HG03175 (cell line): Measurements from ENCODE around the gene CDH4.

Experiments used
- ATAC-seq: cut with Tn5 transposase; IDR thresholded peaks from one replicate; pipeline ENCODE4 v1.9.1; 2021; ENCODE audit warnings: mild to moderate bottlenecking, moderate library complexity; ENCODE audit not compliant: unreplicated experiment

The CDH4 gene

GRCh38 chr20:61480158-61480825 is 228.2 kb downstream of the CDH4 start:
- no peak for ATAC-seq

- ATAC-seq, result no peak
Observed at GRCh38 chr20:61482056-61482887, 230.2 kb downstream of the CDH4 start.

GRCh38 chr20:61482901-61483300 is 230.8 kb downstream of the CDH4 start:
- ATAC-seq, result no peak

DNA sequence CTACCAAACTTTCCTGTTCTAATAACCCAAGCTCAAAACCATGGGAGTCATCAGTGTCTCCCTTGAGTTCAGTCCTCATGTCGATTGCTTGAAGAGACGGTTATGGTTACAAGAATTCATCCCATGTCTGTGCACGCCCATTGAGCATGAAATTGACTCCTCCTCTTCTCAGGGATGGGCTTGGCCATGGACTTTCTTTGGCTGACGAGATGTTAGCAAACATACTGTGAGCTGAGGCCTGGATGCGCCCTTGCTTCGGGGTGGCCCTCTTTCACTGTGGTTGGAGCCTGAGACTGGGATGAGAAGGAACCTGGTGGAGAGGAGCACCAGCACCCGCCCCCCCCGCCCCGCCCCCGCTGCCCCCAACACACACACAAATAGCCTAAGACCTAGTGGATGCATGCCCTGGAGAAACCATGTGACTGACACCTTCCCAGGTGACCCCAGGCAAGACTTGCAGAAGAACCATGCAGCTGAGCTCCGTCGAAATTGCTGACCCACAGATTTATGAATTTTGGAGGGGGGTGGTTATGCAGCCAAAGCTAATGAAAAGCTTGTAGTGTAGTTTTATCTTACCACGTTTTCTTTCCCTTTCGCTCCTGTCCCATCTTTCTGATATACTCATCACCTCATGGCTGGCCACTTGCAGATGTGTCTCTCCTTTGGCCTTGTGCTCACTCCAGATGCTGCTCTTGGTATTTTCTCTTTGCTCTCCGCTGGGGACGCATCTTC is 231.4 kb downstream of the CDH4 start:
- no peak for ATAC-seq

DNA sequence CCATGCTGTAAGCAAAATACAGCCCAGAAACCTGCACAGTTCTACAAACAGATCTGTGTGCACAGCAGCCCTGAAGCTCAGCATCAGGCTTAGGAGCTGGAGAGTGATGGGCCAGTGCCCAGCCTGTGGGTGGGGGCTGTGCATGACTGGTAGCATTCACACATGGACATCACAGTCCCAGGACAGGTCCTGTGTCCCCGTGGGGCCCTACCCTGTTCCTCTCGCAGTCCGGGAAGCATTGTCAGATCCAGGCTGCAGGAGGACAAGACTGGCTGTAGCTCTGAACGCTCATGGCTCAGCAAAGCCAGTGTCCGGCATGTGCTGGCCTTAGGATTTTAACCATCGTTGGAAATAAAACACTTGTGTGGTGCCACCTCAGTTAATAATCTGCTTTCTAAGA is 234.1 kb downstream of the CDH4 start:
- ATAC-seq, result no peak

DNA sequence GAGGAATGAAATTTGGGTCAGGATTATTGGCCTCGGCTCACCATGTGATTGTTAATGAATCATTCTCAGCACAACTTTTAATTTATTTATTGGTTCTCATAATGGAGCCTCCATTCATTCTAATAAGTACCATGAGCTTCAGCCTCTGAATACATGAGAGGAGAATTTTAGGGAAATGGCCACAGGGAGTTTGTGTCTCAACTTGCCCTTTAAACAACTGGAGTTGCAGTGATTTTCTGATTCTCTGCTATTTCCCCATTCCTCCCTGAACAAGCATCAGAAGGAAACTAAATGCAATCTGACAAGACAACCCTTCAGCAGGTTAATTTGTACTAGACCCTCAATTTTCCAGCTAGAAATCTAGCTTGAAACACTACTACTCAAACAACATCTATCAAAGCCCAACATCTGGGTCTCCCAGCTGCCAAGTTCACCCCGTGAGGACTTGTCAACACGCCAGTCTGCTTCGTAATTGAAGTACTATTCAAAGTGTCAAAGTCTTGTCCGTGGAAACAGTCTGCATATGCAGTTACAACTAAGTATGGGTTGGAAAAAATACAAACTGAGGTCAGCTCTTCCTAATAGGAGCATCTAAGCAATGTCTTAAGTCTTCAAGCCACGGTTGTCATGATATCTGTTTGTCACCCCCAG is 235.4 kb downstream of the CDH4 start:
- no peak for ATAC-seq

GRCh38 chr20:61487997-61488371 is 235.9 kb downstream of the CDH4 start:
- no peak for ATAC-seq

DNA sequence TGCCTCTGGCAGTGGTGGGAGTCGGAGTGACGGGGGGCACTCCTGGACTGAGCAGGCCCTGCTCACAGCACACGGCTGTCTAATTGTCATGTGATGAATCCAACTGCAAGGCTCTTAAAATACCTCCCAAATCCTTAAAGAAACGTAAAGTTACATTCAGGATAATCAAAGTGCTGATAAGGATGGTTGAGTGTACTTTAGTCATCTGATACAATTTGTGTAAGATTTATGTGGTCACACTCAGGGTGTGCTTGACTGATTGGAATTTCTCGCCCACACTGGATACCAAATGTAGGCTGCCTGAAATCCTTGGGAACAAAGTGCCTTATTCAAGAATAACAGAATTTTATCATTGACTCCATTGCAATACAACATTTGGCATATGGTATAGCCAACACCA is 238.7 kb downstream of the CDH4 start:
- no peak for ATAC-seq

GRCh38 chr20:61492065-61492464 is 240.0 kb downstream of the CDH4 start:
- ATAC-seq, result no peak

- ATAC-seq, result no peak
Observed at GRCh38 chr20:61493798-61494305, 241.8 kb downstream of the CDH4 start.

GRCh38 chr20:61494763-61495575 is 242.9 kb downstream of the CDH4 start:
- no peak for ATAC-seq

DNA sequence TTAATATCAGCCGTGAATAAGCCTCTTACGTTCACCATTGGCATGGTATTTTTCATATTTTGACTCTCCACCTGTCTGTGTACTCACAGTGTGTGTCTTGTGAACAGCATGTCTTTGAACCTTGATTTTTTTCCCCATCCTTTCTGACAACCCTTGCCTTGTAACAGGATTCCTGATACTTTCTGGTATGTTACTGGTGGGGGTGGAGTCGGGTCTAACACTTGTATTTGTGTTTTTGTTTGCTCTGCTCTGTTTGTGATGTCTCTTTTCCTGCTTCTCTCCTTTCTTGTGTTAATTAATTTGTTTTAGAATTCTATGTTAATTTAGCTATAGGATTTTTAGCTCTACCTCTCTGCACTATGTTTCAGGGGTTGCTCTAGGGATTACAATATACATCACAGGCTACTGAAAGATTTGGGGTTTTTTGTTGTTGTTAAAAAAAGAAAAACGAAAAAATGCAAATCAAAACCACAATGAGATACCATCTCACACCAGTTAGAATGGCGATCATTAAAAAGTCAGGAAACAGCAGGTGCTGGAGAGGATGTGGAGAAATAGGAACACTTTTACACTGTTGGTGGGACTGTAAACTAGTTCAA is 245.1 kb downstream of the CDH4 start:
- no peak for ATAC-seq

DNA sequence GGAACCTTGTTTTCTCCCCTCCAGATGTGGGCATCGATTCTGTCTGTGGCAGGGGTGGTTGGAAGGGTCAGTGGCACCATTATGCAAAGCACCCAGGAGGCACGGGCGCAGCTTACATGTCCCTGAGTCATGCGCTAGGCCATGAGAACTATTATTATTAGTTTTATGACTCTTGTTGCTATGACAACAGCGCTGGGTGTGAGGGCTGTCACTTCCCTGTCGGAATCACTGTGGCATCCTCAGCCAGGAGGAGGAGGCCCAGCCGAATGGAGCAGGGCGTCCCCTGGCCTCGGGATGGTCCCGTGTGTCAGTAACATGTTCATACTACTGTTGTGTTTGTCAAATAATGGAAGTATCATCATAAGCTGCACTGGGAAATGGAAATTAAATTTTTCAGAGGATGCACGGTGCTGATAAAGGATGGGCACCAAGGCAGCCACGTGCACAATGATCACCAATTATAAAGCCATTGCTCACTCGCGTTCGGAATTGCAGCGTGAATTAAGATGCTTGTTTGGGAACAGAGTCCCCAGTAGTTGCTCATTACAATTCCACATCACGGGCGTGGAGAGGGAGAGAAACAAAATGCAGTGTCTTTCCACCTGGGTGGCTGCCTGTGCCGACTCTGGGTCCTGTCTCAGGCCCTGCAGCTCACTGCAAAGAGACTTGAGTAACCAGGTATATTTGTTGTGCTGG is 247.9 kb downstream of the CDH4 start:
- no peak for ATAC-seq

DNA sequence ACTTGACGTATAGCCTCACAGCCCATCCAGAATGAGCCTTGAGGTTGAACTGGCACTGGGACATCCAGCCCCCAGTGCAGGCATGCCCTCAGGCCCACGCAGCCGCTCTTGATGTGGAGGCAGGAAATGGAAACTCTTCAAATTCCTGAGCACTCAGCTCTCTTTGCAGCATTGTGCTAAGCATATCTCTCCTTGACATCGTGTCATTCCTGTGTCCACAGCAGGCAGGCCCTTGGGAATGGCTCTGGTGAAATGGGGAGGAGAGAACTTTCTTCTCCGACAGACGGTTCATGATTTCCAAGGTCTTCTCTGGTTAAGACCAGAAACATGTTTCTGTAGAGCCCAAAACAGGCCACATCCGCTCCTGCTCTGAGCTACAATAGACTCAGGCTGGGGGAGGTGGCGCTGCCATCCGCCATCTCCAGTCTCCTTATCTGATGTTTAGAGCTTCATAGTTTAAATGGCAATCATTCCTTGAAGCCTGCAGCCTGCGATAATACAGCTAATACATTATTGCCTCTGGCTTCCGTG is 248.8 kb downstream of the CDH4 start:
- no peak for ATAC-seq

GRCh38 chr20:61502433-61502832 is 250.4 kb downstream of the CDH4 start:
- ATAC-seq, result no peak

DNA sequence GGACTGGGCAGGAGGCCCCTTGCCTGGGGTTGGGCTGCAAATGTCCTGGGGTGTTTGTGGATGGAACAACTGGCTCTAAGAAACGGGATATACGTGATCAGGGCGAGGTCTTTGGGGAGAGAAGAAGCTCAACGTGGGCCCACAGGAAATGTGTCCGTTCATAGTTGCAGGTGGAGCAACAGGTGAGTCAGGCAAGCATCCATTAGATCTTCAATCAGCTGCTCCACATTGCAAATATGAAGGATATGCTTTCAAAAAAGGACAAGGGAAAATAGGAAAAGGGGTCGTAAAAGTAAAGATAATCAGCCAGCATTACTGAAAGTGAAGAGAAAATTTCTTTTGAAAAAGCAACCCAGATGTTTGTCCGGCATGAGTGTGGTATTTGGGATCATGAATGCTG is 251.0 kb downstream of the CDH4 start:
- no peak for ATAC-seq

GRCh38 chr20:61505508-61505907 is 253.4 kb downstream of the CDH4 start:
- ATAC-seq, result no peak

GRCh38 chr20:61507778-61508177 is 255.7 kb downstream of the CDH4 start:
- ATAC-seq, result no peak
